K562 (cell line): ENCODE measurements around the gene MPDZ. TPM values are rescaled to one million over a fixed set of nuclear protein-coding genes. Genes with fewer than 3 reads are reported as not detected.

ENCODE experiments used
- ATAC-seq: fragments of 200-7000 bp; cut with Tn5 transposase; 3 replicates; pipeline ENCODE4 v1.9.1; 2020; ENCODE audit warnings: moderate library complexity
- BruUV-seq: library from RNA; stranded (reverse); fragments of 400-500 nt; replicated peaks from 2 replicates; lab custom pipeline; 2021; lab: Mats Ljungman, UMichigan
- CTCF ChIA-PET: fragments of 300-600 bp; formaldehyde crosslinking; extraction: SDS; loops from one replicate; lab custom pipeline; 2021; ENCODE audit warnings: low intra/inter-chr PET ratio; lab: Yijun Ruan, JAX
- POLR2A ChIA-PET: fragments of 300-600, 350-650 bp; sonication (Branson Sonifier 250); formaldehyde crosslinking; extraction: SDS; loops from one replicate; lab custom pipeline; 2021; ENCODE audit warnings: antibody characterized with exemption, inconsistent platforms; lab: Yijun Ruan, JAX
- DNase-seq, 4 experiments: peaks; one replicate each; pipeline versions ENCODE4 v3.0.0 to v3.0.0-alpha.2; 2011 to 2018; ENCODE audit warnings: low spot score in 3 of 4, mixed read lengths in 3 of 4; ENCODE audit errors: extremely low read depth in 1 of 4
- FAIRE-seq: peaks from 2 replicates; lab custom pipeline; 2011; peaks lifted over from hg19 to GRCh38; lab: Jason Lieb, UNC
- H2AFZ ChIP-seq: 2 replicates; pipeline ENCODE4 v1.6.0; 2011; ENCODE audit warnings: low read depth, low read length, control low read depth, inconsistent platforms
- H3K27ac ChIP-seq: fragments of 200-600 bp; 3 replicates; pipeline ENCODE4 v1.8.0; 2011; ENCODE audit warnings: low read depth, mild to moderate bottlenecking, control low read depth, inconsistent platforms, low read length, moderate library complexity, mixed read lengths; ENCODE audit errors: extremely low read depth
- H3K27me3 ChIP-seq, 2 experiments: fragments of 300-600 bp in 1 of 2; 2 replicates in 1 of 2; 3 replicates in 1 of 2; pipeline versions ENCODE4 v1.6.0 to v1.8.0; 2011; ENCODE audit warnings: inconsistent platforms in 2 of 2, low read length in 2 of 2, mild to moderate bottlenecking in 1 of 2, mixed read lengths in 1 of 2, moderate library complexity in 1 of 2; ENCODE audit not compliant: control insufficient read depth in 2 of 2, insufficient read depth in 2 of 2
- H3K36me3 ChIP-seq: fragments of 300-600 bp; 3 replicates; pipeline ENCODE4 v1.8.0; 2011; ENCODE audit warnings: mild to moderate bottlenecking, low read length, inconsistent platforms; ENCODE audit not compliant: control insufficient read depth, insufficient read depth
- H3K4me1 ChIP-seq, 2 experiments: fragments of 200-600 bp in 1 of 2; replicated peaks in 1 of 2; 2 replicates in 1 of 2; 3 replicates in 1 of 2; pipeline versions ENCODE4 v1.5.1 to v1.8.0; 2011; ENCODE audit warnings: inconsistent platforms in 2 of 2, low read length in 2 of 2, mild to moderate bottlenecking in 1 of 2, mixed read lengths in 1 of 2, moderate library complexity in 1 of 2; ENCODE audit not compliant: control insufficient read depth in 2 of 2, insufficient read depth in 2 of 2
- H3K4me2 ChIP-seq: 2 replicates; pipeline ENCODE4 v1.6.1; 2011; ENCODE audit warnings: low read length, control low read depth, inconsistent platforms, mixed read lengths; ENCODE audit not compliant: insufficient read depth
- H3K4me3 ChIP-seq: fragments of 200-600 bp; sonication (generic), shearing (Covaris generic); 2 replicates; pipeline ENCODE4 v1.5.1; 2016; ENCODE audit warnings: control low read depth, inconsistent platforms
- H3K79me2 ChIP-seq: fragments of 200-600 bp; 3 replicates; pipeline ENCODE4 v1.8.0; 2011; ENCODE audit warnings: low read length, inconsistent platforms; ENCODE audit not compliant: control insufficient read depth, insufficient read depth
- H3K9ac ChIP-seq, 2 experiments: 2 replicates each; pipeline versions ENCODE4 v1.6.0 to v1.6.1; 2011; ENCODE audit warnings: low read depth in 2 of 2, low read length in 2 of 2, control low read depth in 1 of 2, inconsistent platforms in 1 of 2, mild to moderate bottlenecking in 1 of 2, mixed read lengths in 1 of 2; ENCODE audit not compliant: insufficient read depth in 1 of 2
- H3K9me1 ChIP-seq: one replicate; pipeline ENCODE4 v1.6.0; 2011; ENCODE audit warnings: inconsistent platforms, mild to moderate bottlenecking, low read length, moderate library complexity; ENCODE audit not compliant: control insufficient read depth, insufficient read depth
- H3K9me3 ChIP-seq: replicated peaks from 2 replicates; pipeline ENCODE4 v1.5.1; 2011; ENCODE audit warnings: low read depth, low read length, inconsistent platforms; ENCODE audit not compliant: control insufficient read depth, insufficient read depth
- H4K20me1 ChIP-seq: replicated peaks from 2 replicates; pipeline ENCODE4 v1.6.1; 2011; ENCODE audit warnings: low read length, inconsistent platforms, mixed read lengths; ENCODE audit not compliant: control insufficient read depth, insufficient read depth
- CREB1 ChIP-seq, 2 experiments: sonication (generic) in 1 of 2; formaldehyde crosslinking in 1 of 2; IDR thresholded peaks; 2 replicates each; pipeline versions ENCODE4 v1.6.1 to v1.8.0; 2012 to 2022; ENCODE audit warnings: inconsistent platforms in 1 of 2, mild to moderate bottlenecking in 1 of 2, missing genetic modification reagents in 1 of 2, moderate library complexity in 1 of 2
- HCFC1 ChIP-seq: IDR thresholded peaks from 2 replicates; pipeline ENCODE4 v1.6.1; 2012; ENCODE audit warnings: low read depth, low read length, improper control_type of control experiment
- HEY1 ChIP-seq: fragments of 250-450 bp; sonication (Bioruptor Pico); IDR thresholded peaks from 2 replicates; pipeline ENCODE4 v1.5.0; 2020; ENCODE audit warnings: mild to moderate bottlenecking, moderate library complexity, borderline replicate concordance
- KLF13 ChIP-seq: fragments of 450-650 bp; IDR thresholded peaks from 2 replicates; pipeline ENCODE4 v1.6.1; 2016; ENCODE audit warnings: missing genetic modification characterization, low read depth, mild to moderate bottlenecking, missing compliant biosample characterization, moderate library complexity, borderline replicate concordance
- NCOA1 ChIP-seq: fragments of 450-650 bp; IDR thresholded peaks from 2 replicates; pipeline ENCODE4 v1.6.1; 2016; ENCODE audit warnings: low read depth
- NONO ChIP-seq, 2 experiments: fragments of 200-400 bp in 1 of 2; fragments of 450-650 bp in 1 of 2; formaldehyde crosslinking in 1 of 2; IDR thresholded peaks; 2 replicates each; pipeline ENCODE4 v1.6.1; 2017; ENCODE audit warnings: low read depth in 2 of 2, mild to moderate bottlenecking in 2 of 2, moderate library complexity in 2 of 2, low read length in 1 of 2
- PHF21A ChIP-seq: fragments of 450-650 bp; IDR thresholded peaks from 2 replicates; pipeline ENCODE4 v1.6.1; 2017; ENCODE audit warnings: low read depth, borderline replicate concordance
- SPI1 ChIP-seq: IDR thresholded peaks from 2 replicates; pipeline ENCODE4 v1.6.1; 2011; ENCODE audit warnings: low read depth, low read length, control low read depth, borderline replicate concordance
- TEAD4 ChIP-seq, 2 experiments: sonication (generic) in 1 of 2; formaldehyde crosslinking in 1 of 2; IDR thresholded peaks; 2 replicates each; pipeline versions ENCODE4 v1.6.1 to v1.8.0; 2012 to 2022; ENCODE audit warnings: borderline replicate concordance in 1 of 2, inconsistent platforms in 1 of 2, low read length in 1 of 2, mild to moderate bottlenecking in 1 of 2, missing genetic modification reagents in 1 of 2
- ZBTB17 ChIP-seq: fragments of 450-650 bp; formaldehyde crosslinking; IDR thresholded peaks from 2 replicates; pipeline ENCODE4 v1.4.0; 2020; ENCODE audit warnings: mild to moderate bottlenecking
- ZNF12 ChIP-seq: sonication (generic); formaldehyde crosslinking; IDR thresholded peaks from 2 replicates; pipeline ENCODE4 v1.4.0; 2020; ENCODE audit warnings: mild to moderate bottlenecking, missing genetic modification reagents
- ZNF586 ChIP-seq: fragments of 450-650 bp; formaldehyde crosslinking; conservative IDR thresholded peaks from 2 replicates; pipeline ENCODE4 v1.4.0; 2020; ENCODE audit warnings: mild to moderate bottlenecking, moderate library complexity
- ZNF644 ChIP-seq: fragments of 200-800 bp; sonication (Bioruptor generic); IDR thresholded peaks from 2 replicates; pipeline ENCODE4 v1.6.1; 2016; ENCODE audit warnings: low read depth, missing genetic modification characterization, missing compliant biosample characterization
- ZNF696 ChIP-seq: fragments of 250-450 bp; sonication (Bioruptor Pico); conservative IDR thresholded peaks from 2 replicates; pipeline ENCODE4 v1.4.0; 2020; ENCODE audit warnings: mild to moderate bottlenecking, moderate library complexity
- ZNF785 ChIP-seq: fragments of 250-450 bp; sonication (Bioruptor Pico); IDR thresholded peaks from 2 replicates; pipeline ENCODE4 v1.4.0; 2020; ENCODE audit warnings: mild to moderate bottlenecking
- WGBS: fragments of 100-300 bp; shearing (Covaris generic); methylation state at CpG from one replicate; pipeline ENCODE4 v1.1.6; 2016; ENCODE audit warnings: low coverage, mixed read lengths; ENCODE audit not compliant: insufficient coverage; ENCODE audit errors: missing lambda C conversion rate; 5-methylcytosine and 5-hydroxymethylcytosine counted together
- in situ Hi-C: fragments of 300-500 bp; cut with MboI; formaldehyde crosslinking; loops from 4 replicates; pipeline ENCODE4 v1.15.0; 2018; ENCODE audit warnings: inconsistent platforms, mixed read lengths
- intact Hi-C: fragments of 100-400 bp; cut with micrococcal nuclease; formaldehyde crosslinking; loops from 2 replicates; pipeline ENCODE4 v1.14.2; 2022
- polyA plus RNA-seq, 8 experiments: library from polyadenylated mRNA; depleted of rRNA in 4 of 8; stranded (reverse) in 5 of 8; unstranded in 3 of 8; fragments of >200 nt; fragmentation: Nextera tagmentation in 2 of 8; fragmentation: Illumina TruSeq in 1 of 8; extraction: Ambion mirVana in 2 of 8; extraction: Trizol in 1 of 8; gene quantifications; 2 replicates each; pipeline versions ENCODE4 v1.2.1 to v1.2.3, GENCODE V29; 2011 to 2014; ENCODE audit warnings: inconsistent platforms in 1 of 8, missing spikeins in 1 of 8
- total RNA-seq, 7 experiments: library from RNA; depleted of rRNA in 6 of 7; stranded (reverse); fragments of >200 nt in 6 of 7; fragmentation: Illumina TruSeq in 2 of 7; extraction: Trizol in 2 of 7; gene quantifications; 2 replicates each; pipeline versions ENCODE4 v1.2.1 to v1.2.3, GENCODE V29; 2011 to 2021; ENCODE audit warnings: low replicate concordance in 1 of 7
- TF ChIP-seq, protein P1 (sequence below): fragments of 250-450 bp; sonication (Bioruptor Pico); IDR thresholded peaks from 2 replicates; pipeline ENCODE4 v1.8.0; 2021; ENCODE audit warnings: moderate library complexity, mild to moderate bottlenecking, inconsistent platforms
- TF ChIP-seq, protein P2 (sequence below): fragments of 450-650 bp; formaldehyde crosslinking; IDR thresholded peaks from 2 replicates; pipeline ENCODE4 v1.4.0; 2020; ENCODE audit warnings: mild to moderate bottlenecking, moderate library complexity

The MPDZ gene
- total and polyA plus RNA-seq, 9 of the 15 experiments (the other 6 are each of a cell fraction or from before 2014, with no cell fraction given): 3.9 to 13.2 (median 5.7) TPM

DNA sequence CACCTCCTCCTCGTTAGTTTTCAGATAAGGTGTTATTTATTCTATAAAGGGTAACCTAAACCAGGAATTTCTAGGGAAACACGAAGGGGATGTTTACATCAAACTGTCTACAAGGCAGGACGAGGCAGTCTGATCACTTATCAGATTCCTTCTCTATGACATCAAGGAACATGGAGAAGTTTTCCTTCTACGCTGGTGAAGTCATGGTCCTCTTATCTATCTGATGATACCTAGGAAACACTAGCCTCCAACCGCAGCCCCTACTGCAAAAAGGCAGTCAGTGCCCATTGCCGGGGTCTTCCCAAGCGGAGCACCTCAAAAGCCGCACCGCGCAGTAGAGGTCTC, 1.5 kb downstream of the MPDZ start (continued):
- 0 out of 2 replicates have a peak, but pooled peaks have one; percentile 23 for TF ChIP-seq NCOA1
- TF ChIP-seq, all 486 proteins: peak for 9

DNA sequence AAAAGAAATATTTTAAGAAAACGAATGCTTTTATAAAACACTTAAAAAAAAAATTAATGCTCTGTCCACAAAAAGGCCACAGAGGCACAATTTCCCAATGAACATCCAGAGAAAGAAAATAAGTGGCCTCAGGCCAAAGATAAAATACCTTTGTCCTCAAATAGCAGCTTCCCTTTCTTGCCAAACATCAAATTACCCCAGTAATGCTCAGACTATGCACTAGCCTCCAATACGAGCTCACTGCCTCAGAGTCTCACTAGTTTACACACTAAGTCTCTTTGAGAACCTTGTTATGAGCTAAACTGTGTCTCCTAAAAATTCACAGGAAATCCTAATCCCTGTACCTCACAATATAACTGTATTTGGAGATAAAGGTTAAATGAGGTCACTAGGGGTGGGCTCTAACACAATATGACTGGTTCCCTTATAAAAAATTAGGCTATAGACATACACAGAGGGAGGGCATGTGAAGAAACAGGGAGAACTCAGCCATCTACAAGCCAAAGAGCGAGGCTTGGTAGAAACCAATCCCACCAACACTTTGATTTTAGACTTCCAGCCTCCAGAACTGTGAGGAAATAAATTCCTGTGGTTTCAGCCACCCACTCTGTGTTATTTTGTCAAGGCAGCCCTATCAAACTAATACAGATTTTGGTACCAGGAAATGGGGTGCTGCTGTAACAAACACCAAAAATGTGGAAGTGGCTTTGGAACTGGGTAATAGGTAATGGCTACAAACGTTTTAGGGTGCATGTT, 4.4 kb downstream of the MPDZ start:
- H3K79me2 ChIP-seq: peaks cover 6% of the 10 kb centered on the region; the same call in 2 of the 3 replicates
- no peak overlapping the region for H2AFZ ChIP-seq
- TF ChIP-seq HEY1 (CRISPR knock-in tag): no peak
- TF ChIP-seq NONO (IDR thresholded peaks at IDR 0.05; ENCODE audit: low read depth in 2 of 2, low read length in 1 of 2): no peak
- TF ChIP-seq ZNF12: peak; percentile 96
- no peak for TF ChIP-seq PHF21A
- TF ChIP-seq, protein P1, sequence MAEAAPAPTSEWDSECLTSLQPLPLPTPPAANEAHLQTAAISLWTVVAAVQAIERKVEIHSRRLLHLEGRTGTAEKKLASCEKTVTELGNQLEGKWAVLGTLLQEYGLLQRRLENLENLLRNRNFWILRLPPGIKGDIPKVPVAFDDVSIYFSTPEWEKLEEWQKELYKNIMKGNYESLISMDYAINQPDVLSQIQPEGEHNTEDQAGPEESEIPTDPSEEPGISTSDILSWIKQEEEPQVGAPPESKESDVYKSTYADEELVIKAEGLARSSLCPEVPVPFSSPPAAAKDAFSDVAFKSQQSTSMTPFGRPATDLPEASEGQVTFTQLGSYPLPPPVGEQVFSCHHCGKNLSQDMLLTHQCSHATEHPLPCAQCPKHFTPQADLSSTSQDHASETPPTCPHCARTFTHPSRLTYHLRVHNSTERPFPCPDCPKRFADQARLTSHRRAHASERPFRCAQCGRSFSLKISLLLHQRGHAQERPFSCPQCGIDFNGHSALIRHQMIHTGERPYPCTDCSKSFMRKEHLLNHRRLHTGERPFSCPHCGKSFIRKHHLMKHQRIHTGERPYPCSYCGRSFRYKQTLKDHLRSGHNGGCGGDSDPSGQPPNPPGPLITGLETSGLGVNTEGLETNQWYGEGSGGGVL (CRISPR knock-in tag): no peak
- TF ChIP-seq ZBTB17: no peak
- TF ChIP-seq SPI1: peak; percentile 12; the same call in 1 of the 2 replicates
- no peak for TF ChIP-seq HCFC1
- TF ChIP-seq TEAD4 (IDR thresholded peaks at IDR 0.05; ENCODE audit: low read length): 0 out of 2 replicates have a peak, but pooled peaks have one; percentile 37
- TF ChIP-seq TEAD4 (CRISPR knock-in tag; IDR thresholded peaks at IDR 0.05; ENCODE audit: borderline replicate concordance): no peak
- no peak for TF ChIP-seq ZNF696
- no peak for TF ChIP-seq KLF13 (tag)
- TF ChIP-seq ZNF644: no peak
- no peak for TF ChIP-seq CREB1 (IDR thresholded peaks at IDR 0.05)
- TF ChIP-seq CREB1 (CRISPR knock-in tag; IDR thresholded peaks at IDR 0.05): no peak
- TF ChIP-seq ZNF785 (CRISPR knock-in tag): no peak
- no peak for TF ChIP-seq ZNF586
- TF ChIP-seq, protein P2, sequence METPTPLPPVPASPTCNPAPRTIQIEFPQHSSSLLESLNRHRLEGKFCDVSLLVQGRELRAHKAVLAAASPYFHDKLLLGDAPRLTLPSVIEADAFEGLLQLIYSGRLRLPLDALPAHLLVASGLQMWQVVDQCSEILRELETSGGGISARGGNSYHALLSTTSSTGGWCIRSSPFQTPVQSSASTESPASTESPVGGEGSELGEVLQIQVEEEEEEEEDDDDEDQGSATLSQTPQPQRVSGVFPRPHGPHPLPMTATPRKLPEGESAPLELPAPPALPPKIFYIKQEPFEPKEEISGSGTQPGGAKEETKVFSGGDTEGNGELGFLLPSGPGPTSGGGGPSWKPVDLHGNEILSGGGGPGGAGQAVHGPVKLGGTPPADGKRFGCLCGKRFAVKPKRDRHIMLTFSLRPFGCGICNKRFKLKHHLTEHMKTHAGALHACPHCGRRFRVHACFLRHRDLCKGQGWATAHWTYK (CRISPR knock-in tag): no peak
- TF ChIP-seq, all 486 proteins: peak for 3
- ATAC-seq: no peak
- Histone ChIP-seq H3K4me2 (no peak overlapping the region), H3K27ac (no peak overlapping the region; the same call in 2 of the 3 replicates), H3K4me1 (peaks cover 5 to 14% of the 10 kb centered on the region in 2 experiments; a peak in 3 of 5 replicates), H3K4me3 (no peak overlapping the region), H3K9me3 (no peaks in the 10 kb centered on the region), H3K9ac (no peak overlapping the region), H3K36me3 (no peaks in the 10 kb centered on the region), H3K27me3 (no peaks in the 10 kb centered on the region), H3K9me1 (no peaks in the 10 kb centered on the region), H4K20me1 (no peaks in the 10 kb centered on the region)
- peak in 1 of 4 experiments; percentile 6 for DNase-seq
- FAIRE-seq: no peak
- POLR2A ChIA-PET: no interaction called here
- CTCF ChIA-PET: no interaction called here
- no TSS peak for BruUV-seq
- intact Hi-C loops: no loop called here
- in situ Hi-C loops: no loop called here
- 34% methylated on average over 4 of the region's 4 CpGs for WGBS
